Liver (tissue), 9 donors: ENCODE results near the gene PPFIBP2. TPM values are rescaled to one million over a fixed set of nuclear protein-coding genes. Genes with fewer than 3 reads are reported as not detected.

ENCODE experiments used
- DNase-seq: peaks from one replicate; pipeline ENCODE4 v3.0.0-alpha.2; 2017; ENCODE audit warnings: low spot score
- H3K27ac ChIP-seq, 2 donors: one replicate each; pipeline ENCODE4 v1.7.0; 2013; ENCODE audit warnings: inconsistent platforms in 2 of 2, low read length in 2 of 2, control low read depth in 1 of 2, low read depth in 1 of 2, mild to moderate bottlenecking in 1 of 2
- H3K27me3 ChIP-seq, 4 donors: one replicate each; pipeline versions ENCODE4 v1.6.1 to v1.7.0; 2013; ENCODE audit warnings: low read length in 3 of 4, inconsistent platforms in 1 of 4, mild to moderate bottlenecking in 1 of 4, moderate library complexity in 1 of 4; ENCODE audit not compliant: control insufficient read depth in 4 of 4, insufficient read depth in 4 of 4
- H3K36me3 ChIP-seq, 4 donors: one replicate each; pipeline versions ENCODE4 v1.6.1 to v1.7.0; 2013; ENCODE audit warnings: low read length in 3 of 4, mild to moderate bottlenecking in 3 of 4, low read depth in 1 of 4, moderate library complexity in 1 of 4; ENCODE audit not compliant: control insufficient read depth in 4 of 4, insufficient read depth in 3 of 4
- H3K4me1 ChIP-seq, 4 donors: one replicate each; pipeline versions ENCODE4 v1.6.1 to v1.7.0; 2013; ENCODE audit warnings: low read length in 3 of 4, mild to moderate bottlenecking in 3 of 4, moderate library complexity in 1 of 4; ENCODE audit not compliant: control insufficient read depth in 4 of 4, insufficient read depth in 4 of 4
- H3K4me3 ChIP-seq, 3 donors: one replicate each; pipeline versions ENCODE4 v1.6.1 to v1.7.0; 2013; ENCODE audit warnings: low read length in 3 of 3, control low read depth in 1 of 3, low read depth in 1 of 3, mild to moderate bottlenecking in 1 of 3
- H3K9ac ChIP-seq, 2 donors: one replicate each; pipeline ENCODE4 v1.7.0; 2013; ENCODE audit warnings: low read length in 2 of 2, mild to moderate bottlenecking in 2 of 2, moderate library complexity in 2 of 2, control low read depth in 1 of 2, low read depth in 1 of 2
- H3K9me3 ChIP-seq, 4 donors: one replicate each; pipeline versions ENCODE4 v1.6.1 to v1.7.0; 2013; ENCODE audit warnings: low read length in 3 of 4; ENCODE audit not compliant: control insufficient read depth in 4 of 4
- ATF3 ChIP-seq: IDR thresholded peaks from 2 replicates; pipeline ENCODE4 v1.6.1; 2016; ENCODE audit warnings: antibody characterized with exemption
- CTCF ChIP-seq: fragments of 150-350 bp; IDR thresholded peaks from 2 replicates; pipeline ENCODE4 v1.5.1; 2017; ENCODE audit warnings: improper control_type of control experiment, low read depth, low read length; ENCODE audit not compliant: missing input control
- EGR1 ChIP-seq, 2 donors: IDR thresholded peaks; 2 replicates each; pipeline ENCODE4 v1.6.1; 2016 to 2018; ENCODE audit warnings: antibody characterized with exemption in 2 of 2, low read depth in 2 of 2
- FOXA1 ChIP-seq: IDR thresholded peaks from 2 replicates; pipeline ENCODE4 v1.6.1; 2016; ENCODE audit warnings: antibody characterized with exemption
- FOXA2 ChIP-seq: IDR thresholded peaks from 2 replicates; pipeline ENCODE4 v1.6.1; 2016; ENCODE audit warnings: antibody characterized with exemption
- GABPA ChIP-seq, 2 donors: IDR thresholded peaks in 1 of 2; conservative IDR thresholded peaks in 1 of 2; 2 replicates each; pipeline ENCODE4 v1.6.1; 2016; ENCODE audit warnings: antibody characterized with exemption in 2 of 2, mild to moderate bottlenecking in 1 of 2, moderate library complexity in 1 of 2
- HNF4A ChIP-seq, 2 donors: conservative IDR thresholded peaks; 2 replicates each; pipeline ENCODE4 v1.6.1; 2016; ENCODE audit warnings: antibody characterized with exemption in 2 of 2, mild to moderate bottlenecking in 2 of 2
- HNF4G ChIP-seq: IDR thresholded peaks from 2 replicates; pipeline ENCODE4 v1.6.1; 2016; ENCODE audit warnings: antibody characterized with exemption
- JUND ChIP-seq, 2 donors: IDR thresholded peaks; 2 replicates each; pipeline ENCODE4 v1.6.1; 2016; ENCODE audit warnings: antibody characterized with exemption in 2 of 2
- NR2F2 ChIP-seq: IDR thresholded peaks from 2 replicates; pipeline ENCODE4 v1.6.1; 2016; ENCODE audit warnings: antibody characterized with exemption
- RAD21 ChIP-seq, 2 donors: IDR thresholded peaks; 2 replicates each; pipeline ENCODE4 v1.6.1; 2016; ENCODE audit warnings: antibody characterized with exemption in 2 of 2, mild to moderate bottlenecking in 2 of 2
- REST ChIP-seq: IDR thresholded peaks from 2 replicates; pipeline ENCODE4 v1.6.1; 2016; ENCODE audit warnings: antibody characterized with exemption, mild to moderate bottlenecking
- RXRA ChIP-seq, 2 donors: IDR thresholded peaks; 2 replicates each; pipeline ENCODE4 v1.6.1; 2017 to 2018; ENCODE audit warnings: antibody characterized with exemption in 2 of 2, mild to moderate bottlenecking in 1 of 2
- SP1 ChIP-seq: IDR thresholded peaks from 2 replicates; pipeline ENCODE4 v1.6.1; 2018; ENCODE audit warnings: antibody characterized with exemption, mild to moderate bottlenecking
- TAF1 ChIP-seq: conservative IDR thresholded peaks from 2 replicates; pipeline ENCODE4 v1.6.1; 2016; ENCODE audit warnings: antibody characterized with exemption, mild to moderate bottlenecking
- YY1 ChIP-seq: IDR thresholded peaks from 2 replicates; pipeline ENCODE4 v1.6.1; 2016; ENCODE audit warnings: antibody characterized with exemption, mild to moderate bottlenecking
- ZBTB33 ChIP-seq: IDR thresholded peaks from 2 replicates; pipeline ENCODE4 v1.6.1; 2016; ENCODE audit warnings: antibody characterized with exemption
- WGBS: extraction: QIAGEN DNeasy Blood & Tissue Kit; methylation state at CpG from one replicate; pipeline ENCODE4 v1.1.7; 2013; 5-methylcytosine and 5-hydroxymethylcytosine counted together
- polyA plus RNA-seq, 2 donors: library from polyadenylated mRNA; stranded (reverse) in 1 of 2; unstranded in 1 of 2; fragments of 200-250 nt in 1 of 2; fragments of >200 nt in 1 of 2; fragmentation: Nextera tagmentation in 1 of 2; extraction: Ambion mirVana in 1 of 2; gene quantifications; one replicate each; pipeline versions ENCODE4 v1.2.1 to v1.2.3, GENCODE V29; 2013 to 2015
- total RNA-seq, 2 donors: library from RNA; depleted of rRNA; stranded (reverse); fragments of >200 nt; gene quantifications; one replicate each; pipeline ENCODE4 v1.2.3, GENCODE V29; 2014
- donor health status: healthy.
- donor health status: healthy.
- donor health status: healthy.
- donor health status: healthy.
- donor health status: healthy.

Gene PPFIBP2
- total and polyA plus RNA-seq, 4 donors: 19.6 to 80.0 (median 23.2) TPM

GRCh38 chr11:7524462-7525235, 10.8 kb downstream of the PPFIBP2 start:
- Histone ChIP-seq H3K4me1 (peaks cover 22 to 59% (median 30%) of the 10 kb centered on the region in 4 donors), H3K9me3 (no peaks in the 10 kb centered on the region), H3K36me3 (no peaks in the 10 kb centered on the region), H3K27me3 (no peaks in the 10 kb centered on the region), H3K9ac (peak overlapping the region; percentile 13 to 76), H3K4me3 (no peak overlapping the region), H3K27ac (peak overlapping the region; percentile 93 to 97)
- no peak for DNase-seq
- WGBS: 71% methylated on average over 6 of the region's 6 CpGs
- TF ChIP-seq HNF4G (no peak), GABPA (IDR thresholded peaks at IDR 0.05 in 1 of 2, conservative IDR thresholded peaks at IDR 0.05 in 1 of 2) (no peak), CTCF (no peak), ZBTB33 (no peak), JUND (IDR thresholded peaks at IDR 0.05) (no peak), FOXA2 (no peak), ATF3 (no peak), YY1 (no peak), HNF4A (conservative IDR thresholded peaks at IDR 0.05) (no peak)

- H3K27ac ChIP-seq: peak overlapping the region; percentile 93 to 97
- no peak overlapping the region for H3K4me3 ChIP-seq
- H3K4me1 ChIP-seq: peaks cover 24 to 66% (median 34%) of the 10 kb centered on the region in 4 donors
- 33% methylated on average over 4 of the region's 4 CpGs for WGBS
- peak overlapping the region; percentile 13 to 78 for H3K9ac ChIP-seq
- DNase-seq: peak; percentile 60
- no peaks in the 10 kb centered on the region for H3K36me3 ChIP-seq
- no peaks in the 10 kb centered on the region for H3K9me3 ChIP-seq
- no peaks in the 10 kb centered on the region for H3K27me3 ChIP-seq
- TF ChIP-seq GABPA (IDR thresholded peaks at IDR 0.05 in 1 of 2, conservative IDR thresholded peaks at IDR 0.05 in 1 of 2): peak in 1 of 2 donors; percentile 28
- TF ChIP-seq NR2F2: peak; percentile 14
- no peak for TF ChIP-seq TAF1
- TF ChIP-seq HNF4G: peak; percentile 100
- peak; percentile 83 to 84 for TF ChIP-seq JUND (IDR thresholded peaks at IDR 0.05)
- TF ChIP-seq REST: peak; percentile 85
- TF ChIP-seq RXRA (IDR thresholded peaks at IDR 0.05): peak; percentile 88 to 94
- peak; percentile 31 to 72 for TF ChIP-seq EGR1 (IDR thresholded peaks at IDR 0.05; ENCODE audit: low read depth in 2 of 2)
- TF ChIP-seq CTCF: no peak
- peak; percentile 72 for TF ChIP-seq ATF3
- peak; percentile 48 for TF ChIP-seq FOXA1
- TF ChIP-seq HNF4A (conservative IDR thresholded peaks at IDR 0.05): peak; percentile 100
- peak; percentile 48 for TF ChIP-seq FOXA2
- peak; percentile 94 for TF ChIP-seq ZBTB33
- TF ChIP-seq RAD21 (IDR thresholded peaks at IDR 0.05): peak; percentile 48 to 65
- TF ChIP-seq SP1: peak; percentile 100
- peak; percentile 97 for TF ChIP-seq YY1
Observed at GRCh38 chr11:7525424-7525823, 11.6 kb downstream of the PPFIBP2 start.
